ENCODE data around the gene PPFIA4.

DNA sequence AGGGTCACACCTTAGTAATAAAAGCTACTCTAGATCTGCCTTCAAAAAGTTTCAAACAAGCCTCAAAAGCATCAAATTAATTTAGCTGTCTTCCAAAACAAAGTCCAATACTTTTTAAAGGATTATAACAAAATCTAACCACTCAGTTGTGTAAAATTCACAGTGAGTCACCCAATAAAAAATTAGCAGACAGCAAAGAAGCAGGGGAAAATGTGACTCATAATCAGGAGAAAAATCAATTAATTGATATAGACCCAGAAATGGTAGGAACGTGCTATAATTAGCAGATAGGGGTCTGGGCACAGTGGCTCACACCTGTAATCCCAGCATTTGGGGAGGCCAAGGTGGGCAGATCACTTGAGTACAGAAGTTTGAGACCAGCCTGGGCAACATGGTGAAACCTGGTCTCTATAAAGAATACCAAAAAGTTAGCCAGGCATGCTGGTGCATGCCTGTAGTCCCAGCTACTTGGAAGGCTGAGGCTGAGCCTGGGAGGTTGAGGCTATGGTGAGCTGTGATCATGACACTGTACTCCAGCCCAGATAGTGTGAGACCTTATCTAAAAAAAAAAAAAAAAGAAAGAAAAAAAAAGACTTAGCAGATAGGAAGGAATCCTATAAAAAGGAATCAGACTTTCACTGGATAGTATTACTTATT is 67.6 kb downstream of the PPFIA4 start:
- TF ChIP-seq NCOR1 (IDR thresholded peaks at IDR 0.05) (no peak), ETS2 (tag; IDR thresholded peaks at IDR 0.05; ENCODE audit: borderline replicate concordance, poor library complexity, severe bottlenecking) (no peak)
